GM23338 (cell line): Measurements from ENCODE around the gene PIGH. TPM values are rescaled to one million over a fixed set of nuclear protein-coding genes. Genes with fewer than 3 reads are reported as not detected.

Experiments used
- ATAC-seq: fragments of 200-7000 bp; cut with Tn5 transposase; 3 replicates; pipeline ENCODE4 v1.9.1; 2020
- DNase-seq: peaks from one replicate; pipeline ENCODE4 v3.0.0-alpha.2; 2015; ENCODE audit warnings: low spot score
- H2AFZ ChIP-seq: fragments of 200-600 bp; sonication (generic); 2 replicates; pipeline ENCODE4 v1.8.0; 2016; ENCODE audit warnings: antibody characterized with exemption, mild to moderate bottlenecking, moderate library complexity
- H3F3A ChIP-seq: fragments of 200-600 bp; sonication (generic); replicated peaks from 2 replicates; pipeline ENCODE4 v1.8.0; 2017; ENCODE audit warnings: antibody characterized with exemption, mixed run types, low read depth
- H3K27ac ChIP-seq: fragments of 200-600 bp; sonication (generic); 2 replicates; pipeline ENCODE4 v1.6.1; 2016; ENCODE audit warnings: low read depth
- H3K27me3 ChIP-seq: fragments of 200-600 bp; sonication (generic); 2 replicates; pipeline ENCODE4 v1.8.0; 2016; ENCODE audit warnings: mild to moderate bottlenecking, mixed run types, moderate library complexity; ENCODE audit not compliant: insufficient read depth
- H3K36me3 ChIP-seq: fragments of 200-600 bp; sonication (generic); 2 replicates; pipeline ENCODE4 v1.8.0; 2016; ENCODE audit warnings: mild to moderate bottlenecking; ENCODE audit not compliant: insufficient read depth
- H3K4me1 ChIP-seq: fragments of 200-600 bp; sonication (generic); 2 replicates; pipeline ENCODE4 v1.8.0; 2016; ENCODE audit warnings: mild to moderate bottlenecking, moderate library complexity; ENCODE audit not compliant: insufficient read depth
- H3K4me2 ChIP-seq: fragments of 200-600 bp; sonication (generic); 2 replicates; pipeline ENCODE4 v1.7.1; 2017; ENCODE audit warnings: mixed run types
- H3K4me3 ChIP-seq: fragments of 200-600 bp; sonication (generic); 2 replicates; pipeline ENCODE4 v1.6.1; 2016; ENCODE audit warnings: mixed run types
- H3K79me2 ChIP-seq: fragments of 200-600 bp; sonication (generic); replicated peaks from 2 replicates; pipeline ENCODE4 v1.8.0; 2017; ENCODE audit warnings: mild to moderate bottlenecking; ENCODE audit not compliant: insufficient read depth
- H3K9me2 ChIP-seq: fragments of 200-600 bp; sonication (generic); 2 replicates; pipeline ENCODE4 v1.8.0; 2017; ENCODE audit not compliant: insufficient read depth
- H4K20me1 ChIP-seq: fragments of 200-600 bp; sonication (generic); replicated peaks from 2 replicates; pipeline ENCODE4 v1.8.0; 2017; ENCODE audit warnings: mild to moderate bottlenecking; ENCODE audit not compliant: insufficient read depth
- H3K27ac Mint-ChIP-seq: 2 replicates; pipeline ENCODE4 v1.8.0; 2020; ENCODE audit warnings: inconsistent platforms, mild to moderate bottlenecking, moderate library complexity, mixed read lengths
- H3K27me3 Mint-ChIP-seq: 3 replicates; pipeline ENCODE4 v1.8.0; 2022; ENCODE audit warnings: low read depth, mild to moderate bottlenecking, moderate library complexity, mixed read lengths, inconsistent platforms; ENCODE audit not compliant: insufficient read depth, poor library complexity
- H3K36me3 Mint-ChIP-seq: 3 replicates; pipeline ENCODE4 v1.8.0; 2021; ENCODE audit warnings: low read depth, mild to moderate bottlenecking, inconsistent platforms, moderate library complexity, mixed read lengths
- H3K4me1 Mint-ChIP-seq: 3 replicates; pipeline ENCODE4 v1.8.0; 2020; ENCODE audit warnings: mild to moderate bottlenecking, inconsistent platforms, mixed read lengths
- H3K4me3 Mint-ChIP-seq: 3 replicates; pipeline ENCODE4 v1.8.0; 2021; ENCODE audit warnings: moderate library complexity, mild to moderate bottlenecking, inconsistent platforms, mixed read lengths
- H3K9me3 Mint-ChIP-seq: 3 replicates; pipeline ENCODE4 v1.8.0; 2020; ENCODE audit warnings: moderate library complexity, mild to moderate bottlenecking, inconsistent platforms, mixed read lengths
- CREB1 ChIP-seq: fragments of 250-450 bp; sonication (Bioruptor Pico); IDR thresholded peaks from 2 replicates; pipeline ENCODE4 v1.5.0; 2020; ENCODE audit warnings: low read depth, mild to moderate bottlenecking, moderate library complexity
- CTCF ChIP-seq, 2 experiments: fragments of 200-600 bp in 1 of 2; sonication (generic) in 1 of 2; conservative IDR thresholded peaks; 2 replicates each; pipeline versions ENCODE4 v1.5.1 to v1.6.1; 2016 to 2017; ENCODE audit warnings: antibody characterized with exemption in 2 of 2, low read depth in 2 of 2, mild to moderate bottlenecking in 2 of 2, moderate library complexity in 1 of 2
- ETS1 ChIP-seq: IDR thresholded peaks from 2 replicates; pipeline ENCODE4 v1.6.1; 2016; ENCODE audit warnings: antibody characterized with exemption
- EZH2 ChIP-seq: fragments of 200-600 bp; sonication (generic); IDR thresholded peaks from one replicate; pipeline ENCODE4 v1.8.0; 2017; ENCODE audit warnings: antibody characterized with exemption, mild to moderate bottlenecking, low read depth; ENCODE audit not compliant: unreplicated experiment
- EZH2phosphoT487 ChIP-seq: fragments of 200-600 bp; sonication (generic); IDR thresholded peaks from one replicate; pipeline ENCODE4 v1.8.1; 2018; ENCODE audit warnings: antibody characterized with exemption; ENCODE audit not compliant: unreplicated experiment
- JUNB ChIP-seq: IDR thresholded peaks from one replicate; pipeline ENCODE4 v1.6.1; 2016; ENCODE audit warnings: antibody characterized with exemption; ENCODE audit not compliant: unreplicated experiment
- NANOG ChIP-seq: IDR thresholded peaks from 2 replicates; pipeline ENCODE4 v1.6.1; 2016; ENCODE audit warnings: antibody characterized with exemption, borderline replicate concordance
- POLR2AphosphoS5 ChIP-seq: IDR thresholded peaks from 2 replicates; pipeline ENCODE4 v1.6.1; 2016; ENCODE audit warnings: antibody characterized with exemption, low read depth
- STAT1 ChIP-seq: IDR thresholded peaks from one replicate; pipeline ENCODE4 v1.6.1; 2016; ENCODE audit warnings: antibody characterized with exemption; ENCODE audit not compliant: unreplicated experiment
- ZNF114 ChIP-seq: fragments of 250-450 bp; sonication (Bioruptor Pico); IDR thresholded peaks from 2 replicates; pipeline ENCODE4 v1.5.0; 2020; ENCODE audit warnings: mild to moderate bottlenecking, moderate library complexity
- ZNF331 ChIP-seq: fragments of 250-450 bp; sonication (Bioruptor Pico); IDR thresholded peaks from 2 replicates; pipeline ENCODE4 v1.5.0; 2020; ENCODE audit warnings: low read depth, mild to moderate bottlenecking, moderate library complexity
- ZNF462 ChIP-seq: fragments of 250-450 bp; sonication (Bioruptor Pico); IDR thresholded peaks from 2 replicates; pipeline ENCODE4 v1.5.0; 2020; ENCODE audit warnings: mild to moderate bottlenecking, moderate library complexity
- polyA plus RNA-seq: library from polyadenylated mRNA; unstranded; fragments of >200 nt; fragmentation: Nextera tagmentation; extraction: Ambion mirVana; gene quantifications from 2 replicates; pipeline ENCODE4 v1.2.1, GENCODE V29; 2016
- total RNA-seq: library from RNA; depleted of rRNA; stranded (reverse); fragments of >200 nt; shearing (Covaris generic); gene quantifications from 2 replicates; pipeline ENCODE4 v1.2.3, GENCODE V29; 2014
- TF ChIP-seq, protein P1 (sequence below): IDR thresholded peaks from one replicate; pipeline ENCODE4 v1.6.1; 2018; ENCODE audit warnings: antibody characterized with exemption; ENCODE audit not compliant: unreplicated experiment

PIGH gene
- total and polyA plus RNA-seq, 2 experiments from 2014 or later = 8.7 to 9.3 TPM

- no peak for ATAC-seq
- no peaks in the 10 kb centered on the region for H3K27me3 ChIP-seq
- TF ChIP-seq ZNF462 (CRISPR knock-in tag) (no peak), ZNF114 (CRISPR knock-in tag) (no peak), STAT1 (no peak), EZH2 (no peak), ZNF331 (CRISPR knock-in tag) (no peak), EZH2phosphoT487 (no peak), JUNB (no peak), NANOG (no peak), CREB1 (CRISPR knock-in tag) (no peak), ETS1 (no peak), POLR2AphosphoS5 (no peak), CTCF (conservative IDR thresholded peaks at IDR 0.05; ENCODE audit: low read depth in 2 of 2) (no peak)
- TF ChIP-seq, protein P1, sequence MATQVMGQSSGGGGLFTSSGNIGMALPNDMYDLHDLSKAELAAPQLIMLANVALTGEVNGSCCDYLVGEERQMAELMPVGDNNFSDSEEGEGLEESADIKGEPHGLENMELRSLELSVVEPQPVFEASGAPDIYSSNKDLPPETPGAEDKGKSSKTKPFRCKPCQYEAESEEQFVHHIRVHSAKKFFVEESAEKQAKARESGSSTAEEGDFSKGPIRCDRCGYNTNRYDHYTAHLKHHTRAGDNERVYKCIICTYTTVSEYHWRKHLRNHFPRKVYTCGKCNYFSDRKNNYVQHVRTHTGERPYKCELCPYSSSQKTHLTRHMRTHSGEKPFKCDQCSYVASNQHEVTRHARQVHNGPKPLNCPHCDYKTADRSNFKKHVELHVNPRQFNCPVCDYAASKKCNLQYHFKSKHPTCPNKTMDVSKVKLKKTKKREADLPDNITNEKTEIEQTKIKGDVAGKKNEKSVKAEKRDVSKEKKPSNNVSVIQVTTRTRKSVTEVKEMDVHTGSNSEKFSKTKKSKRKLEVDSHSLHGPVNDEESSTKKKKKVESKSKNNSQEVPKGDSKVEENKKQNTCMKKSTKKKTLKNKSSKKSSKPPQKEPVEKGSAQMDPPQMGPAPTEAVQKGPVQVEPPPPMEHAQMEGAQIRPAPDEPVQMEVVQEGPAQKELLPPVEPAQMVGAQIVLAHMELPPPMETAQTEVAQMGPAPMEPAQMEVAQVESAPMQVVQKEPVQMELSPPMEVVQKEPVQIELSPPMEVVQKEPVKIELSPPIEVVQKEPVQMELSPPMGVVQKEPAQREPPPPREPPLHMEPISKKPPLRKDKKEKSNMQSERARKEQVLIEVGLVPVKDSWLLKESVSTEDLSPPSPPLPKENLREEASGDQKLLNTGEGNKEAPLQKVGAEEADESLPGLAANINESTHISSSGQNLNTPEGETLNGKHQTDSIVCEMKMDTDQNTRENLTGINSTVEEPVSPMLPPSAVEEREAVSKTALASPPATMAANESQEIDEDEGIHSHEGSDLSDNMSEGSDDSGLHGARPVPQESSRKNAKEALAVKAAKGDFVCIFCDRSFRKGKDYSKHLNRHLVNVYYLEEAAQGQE = no peak
These were observed 27.5 kb downstream of the PIGH start for GRCh38 chr14:67572608-67573007.

More at GRCh38 chr14:67572608-67573007, 27.5 kb downstream of the PIGH start:
- H3K36me3 Mint-ChIP-seq = peaks cover 20% of the 10 kb centered on the region
- peaks cover 15% of the 10 kb centered on the region for H3K4me1 Mint-ChIP-seq
- Histone ChIP-seq H3F3A (no peaks in the 10 kb centered on the region), H3K79me2 (no peaks in the 10 kb centered on the region), H2AFZ (no peak overlapping the region), H3K36me3 (no peaks in the 10 kb centered on the region), H3K4me3 (no peak overlapping the region), H3K4me2 (no peak overlapping the region), H4K20me1 (no peaks in the 10 kb centered on the region), H3K9me2 (no peaks in the 10 kb centered on the region), H3K27ac (no peak overlapping the region), H3K4me1 (no peaks in the 10 kb centered on the region)
- no peak overlapping the region for H3K4me3 Mint-ChIP-seq
- peaks cover 3% of the 10 kb centered on the region for H3K27me3 Mint-ChIP-seq
- no peak overlapping the region for H3K27ac Mint-ChIP-seq
- DNase-seq = no peak
- H3K9me3 Mint-ChIP-seq = no peaks in the 10 kb centered on the region
